Neutrophil (primary cell): ENCODE data around the gene MYO3B.
"Not testable (repeated sequence)": the region's sequence is repeated elsewhere in the genome, so short reads cannot be mapped to it uniquely, and the experiment has no call there.

ENCODE experiments used
- H3K27ac ChIP-seq: fragments of 200-600 bp; sonication (generic); 2 replicates; pipeline ENCODE4 v1.5.1; 2016; ENCODE audit warnings: mild to moderate bottlenecking, moderate library complexity
- H3K27me3 ChIP-seq: fragments of 200-600 bp; sonication (generic); 2 replicates; pipeline ENCODE4 v1.6.0; 2016; ENCODE audit warnings: mild to moderate bottlenecking
- H3K36me3 ChIP-seq: fragments of 200-600 bp; sonication (generic); 2 replicates; pipeline ENCODE4 v1.5.1; 2017
- H3K4me1 ChIP-seq, 2 experiments: fragments of 200-600 bp in 1 of 2; sonication (generic) in 1 of 2; 1 replicate in 1 of 2; 2 replicates in 1 of 2; pipeline versions ENCODE4 v1.5.1 to v1.6.1; 2013 to 2016; ENCODE audit warnings: low read depth in 1 of 2, low read length in 1 of 2, mild to moderate bottlenecking in 1 of 2, moderate library complexity in 1 of 2; ENCODE audit not compliant: control insufficient read depth in 1 of 2, insufficient read depth in 1 of 2
- H3K4me3 ChIP-seq, 2 experiments: fragments of 200-600 bp in 1 of 2; sonication (generic) in 1 of 2; 1 replicate in 1 of 2; 2 replicates in 1 of 2; pipeline ENCODE4 v1.5.1; 2013 to 2016; ENCODE audit warnings: low read depth in 1 of 2, low read length in 1 of 2, mild to moderate bottlenecking in 1 of 2, moderate library complexity in 1 of 2
- H3K9me3 ChIP-seq: fragments of 200-600 bp; sonication (generic); 2 replicates; pipeline ENCODE4 v1.5.1; 2016
- CTCF ChIP-seq: fragments of 200-600 bp; sonication (generic); IDR thresholded peaks from 2 replicates; pipeline ENCODE4 v1.5.1; 2016; ENCODE audit warnings: antibody characterized with exemption

MYO3B gene

GRCh38 chr2:170466632-170467031 is 288.7 kb downstream of the MYO3B start:
- Histone ChIP-seq H3K27ac (no peak overlapping the region), H3K9me3 (no peaks in the 10 kb centered on the region)

GRCh38 chr2:170467568-170468422 is 289.8 kb downstream of the MYO3B start:
- H3K4me1 ChIP-seq: no peaks in the 10 kb centered on the region
- no peaks in the 10 kb centered on the region for H3K36me3 ChIP-seq
- no peaks in the 10 kb centered on the region for H3K9me3 ChIP-seq
- H3K27me3 ChIP-seq: no peaks in the 10 kb centered on the region
- TF ChIP-seq CTCF: no peak
- no peak overlapping the region for H3K4me3 ChIP-seq
- H3K27ac ChIP-seq: no peak overlapping the region

More at GRCh38 chr2:170466632-170467031, 288.7 kb downstream of the MYO3B start:
- Histone ChIP-seq H3K36me3 (no peaks in the 10 kb centered on the region), H3K4me1 (no peaks in the 10 kb centered on the region), H3K4me3 (no peak overlapping the region), H3K27me3 (no peaks in the 10 kb centered on the region)
- TF ChIP-seq CTCF: no peak

- H3K27me3 ChIP-seq: no peaks in the 10 kb centered on the region
- TF ChIP-seq CTCF: no peak
- no peak overlapping the region for H3K27ac ChIP-seq
- H3K36me3 ChIP-seq: no peaks in the 10 kb centered on the region
- H3K4me3 ChIP-seq: no peak overlapping the region
- H3K4me1 ChIP-seq: no peaks in the 10 kb centered on the region
- no peaks in the 10 kb centered on the region for H3K9me3 ChIP-seq
These were observed 290.6 kb downstream of the MYO3B start for GRCh38 chr2:170468557-170468956.

GRCh38 chr2:170472498-170472897 is 294.6 kb downstream of the MYO3B start:
- H3K36me3 ChIP-seq, H3K27ac ChIP-seq, H3K9me3 ChIP-seq: not testable (repeated sequence)

GRCh38 chr2:170475878-170476277 is 297.9 kb downstream of the MYO3B start:
- H3K9me3 ChIP-seq: no peaks in the 10 kb centered on the region
- no peak for TF ChIP-seq CTCF
- no peak overlapping the region for H3K4me3 ChIP-seq
- H3K27me3 ChIP-seq: peaks cover 7% of the 10 kb centered on the region
- no peaks in the 10 kb centered on the region for H3K4me1 ChIP-seq
- H3K36me3 ChIP-seq: no peaks in the 10 kb centered on the region
- no peak overlapping the region for H3K27ac ChIP-seq

More at GRCh38 chr2:170472498-170472897, 294.6 kb downstream of the MYO3B start:
- H3K4me1 ChIP-seq, H3K4me3 ChIP-seq, H3K27me3 ChIP-seq: not testable (repeated sequence)

- peaks cover 7% of the 10 kb centered on the region for H3K27me3 ChIP-seq
- TF ChIP-seq CTCF: no peak
- H3K9me3 ChIP-seq: no peaks in the 10 kb centered on the region
- no peaks in the 10 kb centered on the region for H3K36me3 ChIP-seq
- H3K4me1 ChIP-seq: no peaks in the 10 kb centered on the region
- no peak overlapping the region for H3K4me3 ChIP-seq
- H3K27ac ChIP-seq: no peak overlapping the region
These were observed 299.7 kb downstream of the MYO3B start for GRCh38 chr2:170477630-170478029.
